Endothelial cell of umbilical vein (primary cell): Measurements from ENCODE around the gene GPRC5D. TPM values are rescaled to one million over a fixed set of nuclear protein-coding genes. Genes with fewer than 3 reads are reported as not detected.
A peak's percentile ranks its signal among the peaks of the same experiment; 100 is the strongest.

Experiments used
- BruUV-seq: library from RNA; stranded (reverse); fragments of 400-500 nt; replicated peaks from 2 replicates; lab custom pipeline; 2021; lab: Mats Ljungman, UMichigan
- CTCF ChIA-PET: fragments of 300-600, 350-600 bp; sonication (Branson Sonifier 250); formaldehyde crosslinking; loops from one replicate; lab custom pipeline; 2021; ENCODE audit warnings: antibody characterized with exemption, inconsistent platforms; lab: Charles Lee
- POLR2A ChIA-PET: fragments of 300-600, 350-600 bp; sonication (Branson Sonifier 250); formaldehyde crosslinking; loops from one replicate; lab custom pipeline; 2021; ENCODE audit warnings: antibody characterized with exemption, inconsistent platforms; lab: Charles Lee
- DNase-seq: peaks from one replicate; pipeline ENCODE4 v3.0.0-alpha.2; 2011; ENCODE audit warnings: low read depth, low spot score
- FAIRE-seq: peaks from 2 replicates; lab custom pipeline; 2011; peaks lifted over from hg19 to GRCh38; lab: Jason Lieb, UNC
- H2AFZ ChIP-seq: 2 replicates; pipeline ENCODE4 v1.6.0; 2012; ENCODE audit warnings: low read depth, low read length, control low read depth, inconsistent platforms
- H3K27ac ChIP-seq: 2 replicates; pipeline ENCODE4 v1.5.1; 2011; ENCODE audit warnings: low read depth, mild to moderate bottlenecking, control low read depth, low read length, moderate library complexity; ENCODE audit not compliant: insufficient read depth
- H3K27me3 ChIP-seq, 2 experiments: 2 replicates each; pipeline versions ENCODE4 v1.6.0 to v1.6.1; 2011; ENCODE audit warnings: low read length in 2 of 2, mixed read lengths in 1 of 2; ENCODE audit not compliant: control insufficient read depth in 2 of 2, insufficient read depth in 2 of 2
- H3K36me3 ChIP-seq, 2 experiments: 2 replicates in 1 of 2; 3 replicates in 1 of 2; pipeline ENCODE4 v1.5.1; 2011; ENCODE audit warnings: low read length in 2 of 2, mild to moderate bottlenecking in 1 of 2, moderate library complexity in 1 of 2; ENCODE audit not compliant: control insufficient read depth in 2 of 2, insufficient read depth in 2 of 2; ENCODE audit errors: extremely low read depth in 1 of 2
- H3K4me1 ChIP-seq: 3 replicates; pipeline ENCODE4 v1.5.1; 2011; ENCODE audit warnings: mild to moderate bottlenecking, low read length; ENCODE audit not compliant: control insufficient read depth, insufficient read depth; ENCODE audit errors: extremely low read depth
- H3K4me2 ChIP-seq: 2 replicates; pipeline ENCODE4 v1.6.1; 2011; ENCODE audit warnings: low read length, control low read depth, mixed read lengths; ENCODE audit not compliant: insufficient read depth
- H3K4me3 ChIP-seq, 3 experiments: fragments of 200-600 bp in 1 of 3; sonication (generic), shearing (Covaris generic) in 1 of 3; replicated peaks in 1 of 3; 2 replicates each; pipeline ENCODE4 v1.5.1; 2011 to 2016; ENCODE audit warnings: control low read depth in 3 of 3, low read length in 3 of 3, mild to moderate bottlenecking in 2 of 3, inconsistent platforms in 1 of 3, low read depth in 1 of 3, moderate library complexity in 1 of 3; ENCODE audit not compliant: insufficient read depth in 1 of 3
- H3K79me2 ChIP-seq: 2 replicates; pipeline ENCODE4 v1.6.0; 2012; ENCODE audit warnings: low read length, inconsistent platforms; ENCODE audit not compliant: control insufficient read depth, insufficient read depth
- H3K9ac ChIP-seq: replicated peaks from 2 replicates; pipeline ENCODE3; 2011; ENCODE audit warnings: low read length, control low read depth; ENCODE audit not compliant: insufficient read depth; ENCODE audit errors: extremely low read depth
- H3K9me1 ChIP-seq: replicated peaks from 3 replicates; pipeline ENCODE4 v1.6.0; 2011; ENCODE audit warnings: mild to moderate bottlenecking, low read length; ENCODE audit not compliant: control insufficient read depth, insufficient read depth; ENCODE audit errors: extremely low read depth
- H3K9me3 ChIP-seq: replicated peaks from 2 replicates; pipeline ENCODE4 v1.5.1; 2012; ENCODE audit warnings: low read length, inconsistent platforms; ENCODE audit not compliant: control insufficient read depth, insufficient read depth
- H4K20me1 ChIP-seq: replicated peaks from 2 replicates; pipeline ENCODE3; 2011; ENCODE audit warnings: mild to moderate bottlenecking, low read length; ENCODE audit not compliant: control insufficient read depth, insufficient read depth; ENCODE audit errors: extremely low read depth
- EZH2 ChIP-seq: IDR thresholded peaks from 2 replicates; pipeline ENCODE4 v1.6.1; 2012; ENCODE audit warnings: borderline replicate concordance, low read depth, mild to moderate bottlenecking, moderate library complexity, low read length, inconsistent platforms; ENCODE audit not compliant: severe bottlenecking
- GATA2 ChIP-seq: IDR thresholded peaks from 2 replicates; pipeline ENCODE4 v1.7.0; 2011; ENCODE audit warnings: low read depth, mild to moderate bottlenecking, moderate library complexity, mixed read lengths, low read length; ENCODE audit not compliant: insufficient read length, insufficient read depth
- POLR2A ChIP-seq: IDR thresholded peaks from 2 replicates; pipeline ENCODE4 v1.6.1; 2012; ENCODE audit warnings: low read depth, mild to moderate bottlenecking, control low read depth, low read length
- dilution Hi-C: fragments of 300-500 bp; cut with MboI; formaldehyde crosslinking; loops from one replicate; pipeline ENCODE4 v1.15.0; 2019; ENCODE audit warnings: low sequenced_read_pairs; ENCODE audit not compliant: extremely low pct_ligation_motif_present
- intact Hi-C: fragments of 100-400 bp; cut with micrococcal nuclease; formaldehyde crosslinking; loops from one replicate; pipeline ENCODE4 v1.10.0; 2022
- polyA plus RNA-seq, 4 experiments: library from polyadenylated mRNA; depleted of rRNA in 3 of 4; stranded (reverse) in 3 of 4; unstranded in 1 of 4; fragments of >200 nt; gene quantifications; 2 replicates each; pipeline versions ENCODE4 v1.2.1 to v1.2.3, GENCODE V29; 2011 to 2012; ENCODE audit warnings: missing spikeins in 1 of 4
- total RNA-seq: library from RNA; stranded (reverse); gene quantifications from 2 replicates; pipeline ENCODE4 v1.2.3, GENCODE V29; 2021
- TF ChIP-seq, protein P1 (sequence below): IDR thresholded peaks from 2 replicates; pipeline ENCODE4 v1.6.1; 2011; ENCODE audit not compliant: insufficient read depth, insufficient read length
- TF ChIP-seq, protein P2 (sequence below), 2 donors: IDR thresholded peaks; 1 replicate in 1 of 2; 2 replicates in 1 of 2; pipeline ENCODE4 v1.5.1; 2011; ENCODE audit warnings: low read length in 2 of 2, mild to moderate bottlenecking in 2 of 2, moderate library complexity in 2 of 2, control low read depth in 1 of 2, inconsistent platforms in 1 of 2, low read depth in 1 of 2; ENCODE audit not compliant: insufficient read depth in 1 of 2; ENCODE audit errors: extremely low read depth in 1 of 2

The GPRC5D gene
- total and polyA plus RNA-seq, 2 donors (not counting 3 experiments of a cell fraction or from before 2014, with no cell fraction given) = not detected

DNA sequence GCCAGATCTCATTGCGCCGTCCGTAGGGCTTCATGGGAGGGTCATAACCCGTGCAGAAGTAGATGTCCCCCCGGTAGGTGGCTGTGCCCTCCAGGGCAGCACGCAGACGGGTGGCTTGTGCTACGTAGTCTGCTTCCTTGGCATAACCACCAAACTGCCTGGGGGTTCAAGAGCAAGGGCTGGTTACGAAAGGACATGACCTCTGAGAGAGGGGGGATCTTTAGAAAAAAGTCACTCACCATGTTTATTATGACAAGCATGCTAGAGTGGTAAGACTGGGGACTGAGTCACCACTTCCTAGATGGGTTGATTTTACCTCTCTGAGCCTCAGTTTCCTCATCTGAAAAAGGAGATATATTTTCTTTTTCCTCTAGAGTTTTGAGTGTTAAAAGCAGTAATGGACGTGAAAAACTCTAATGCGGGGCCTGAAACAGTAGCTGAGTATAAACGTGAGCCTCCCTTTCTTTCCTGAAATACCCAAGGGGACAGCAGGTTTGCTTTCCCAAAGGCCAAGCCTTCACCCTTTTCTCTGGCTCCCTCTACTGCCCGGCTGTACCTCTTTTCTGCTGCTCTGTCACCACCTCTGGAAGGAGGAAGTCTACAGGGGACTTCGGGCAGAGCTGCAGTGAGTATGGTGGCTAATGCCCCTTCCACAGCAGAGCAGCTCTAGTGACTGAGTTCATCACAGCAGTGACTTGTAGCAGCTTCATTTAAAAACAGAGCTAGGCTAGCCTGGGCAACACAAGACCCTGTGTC lies 23.5 kb upstream of the GPRC5D start:
- Histone ChIP-seq H3K4me3 (no peak overlapping the region), H3K79me2 (no peaks in the 10 kb centered on the region), H3K9me1 (no peaks in the 10 kb centered on the region), H3K9ac (no peak overlapping the region), H3K27me3 (no peaks in the 10 kb centered on the region), H3K27ac (peak overlapping the region; percentile 49), H3K4me2 (peak overlapping the region; percentile 7), H3K9me3 (no peaks in the 10 kb centered on the region), H2AFZ (no peak overlapping the region), H3K36me3 (peaks cover 0 to 4% of the 10 kb centered on the region in 2 experiments), H3K4me1 (peaks cover 37% of the 10 kb centered on the region), H4K20me1 (no peaks in the 10 kb centered on the region)
- dilution Hi-C loops = no loop called here
- POLR2A ChIA-PET = no interaction called here
- peak; percentile 69 for DNase-seq
- CTCF ChIA-PET = interaction anchor here (0.6 to 3.6 kb wide), 26 partner anchors 7 to 532 kb away, joined by 3 to 40 read pairs (median 4); no protein-coding TSS in a partner anchor
- intact Hi-C loops = loop anchor here (1.0 kb wide), 2 partner anchors 59 to 138 kb away; no protein-coding TSS in a partner anchor
- BruUV-seq = no TSS peak
- FAIRE-seq = peak; percentile 58
- TF ChIP-seq, protein P1, sequence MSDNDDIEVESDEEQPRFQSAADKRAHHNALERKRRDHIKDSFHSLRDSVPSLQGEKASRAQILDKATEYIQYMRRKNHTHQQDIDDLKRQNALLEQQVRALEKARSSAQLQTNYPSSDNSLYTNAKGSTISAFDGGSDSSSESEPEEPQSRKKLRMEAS = no peak
- TF ChIP-seq POLR2A (no peak), GATA2 (no peak), EZH2 (no peak)
- TF ChIP-seq, protein P2, sequence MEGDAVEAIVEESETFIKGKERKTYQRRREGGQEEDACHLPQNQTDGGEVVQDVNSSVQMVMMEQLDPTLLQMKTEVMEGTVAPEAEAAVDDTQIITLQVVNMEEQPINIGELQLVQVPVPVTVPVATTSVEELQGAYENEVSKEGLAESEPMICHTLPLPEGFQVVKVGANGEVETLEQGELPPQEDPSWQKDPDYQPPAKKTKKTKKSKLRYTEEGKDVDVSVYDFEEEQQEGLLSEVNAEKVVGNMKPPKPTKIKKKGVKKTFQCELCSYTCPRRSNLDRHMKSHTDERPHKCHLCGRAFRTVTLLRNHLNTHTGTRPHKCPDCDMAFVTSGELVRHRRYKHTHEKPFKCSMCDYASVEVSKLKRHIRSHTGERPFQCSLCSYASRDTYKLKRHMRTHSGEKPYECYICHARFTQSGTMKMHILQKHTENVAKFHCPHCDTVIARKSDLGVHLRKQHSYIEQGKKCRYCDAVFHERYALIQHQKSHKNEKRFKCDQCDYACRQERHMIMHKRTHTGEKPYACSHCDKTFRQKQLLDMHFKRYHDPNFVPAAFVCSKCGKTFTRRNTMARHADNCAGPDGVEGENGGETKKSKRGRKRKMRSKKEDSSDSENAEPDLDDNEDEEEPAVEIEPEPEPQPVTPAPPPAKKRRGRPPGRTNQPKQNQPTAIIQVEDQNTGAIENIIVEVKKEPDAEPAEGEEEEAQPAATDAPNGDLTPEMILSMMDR (IDR thresholded peaks at IDR 0.05; ENCODE audit: extremely low read depth in 1 of 2, insufficient read depth in 1 of 2, low read depth in 1 of 2, low read length in 2 of 2) = peak; percentile 55 to 61
